DOHH2 (cell line): Measurements from ENCODE around the gene AASDH.

Source experiments
- H3F3A ChIP-seq: fragments of 200-600 bp; sonication (generic), shearing (Covaris generic); 2 replicates; pipeline ENCODE4 v1.6.0; 2016; ENCODE audit warnings: antibody characterized with exemption, mild to moderate bottlenecking; ENCODE audit not compliant: control insufficient read depth, insufficient read depth
- H3K27ac ChIP-seq: fragments of 200-600 bp; sonication (generic); 2 replicates; pipeline ENCODE4 v1.5.1; 2014; ENCODE audit warnings: low read depth, mild to moderate bottlenecking, low read length, moderate library complexity
- H3K27me3 ChIP-seq: fragments of 200-600 bp; sonication (generic); 2 replicates; pipeline ENCODE4 v1.6.1; 2014; ENCODE audit warnings: mild to moderate bottlenecking, low read length, mixed read lengths; ENCODE audit not compliant: control insufficient read depth
- H3K36me3 ChIP-seq: fragments of 200-600 bp; sonication (generic); 2 replicates; pipeline ENCODE4 v1.6.1; 2014; ENCODE audit warnings: mild to moderate bottlenecking, low read length, moderate library complexity, mixed read lengths; ENCODE audit not compliant: control insufficient read depth
- H3K4me1 ChIP-seq: fragments of 200-600 bp; sonication (generic); 2 replicates; pipeline ENCODE4 v1.6.1; 2014; ENCODE audit warnings: mild to moderate bottlenecking, low read length, mixed read lengths; ENCODE audit not compliant: control insufficient read depth
- H3K4me2 ChIP-seq: fragments of 200-600 bp; sonication (generic); 2 replicates; pipeline ENCODE4 v1.6.0; 2014; ENCODE audit warnings: mild to moderate bottlenecking, low read length, moderate library complexity
- H3K4me3 ChIP-seq: fragments of 200-600 bp; sonication (generic); 2 replicates; pipeline ENCODE4 v1.5.1; 2014; ENCODE audit warnings: mild to moderate bottlenecking, low read length, mixed read lengths
- H3K79me2 ChIP-seq: fragments of 200-600 bp; sonication (generic); 2 replicates; pipeline ENCODE4 v1.6.1; 2014; ENCODE audit warnings: mild to moderate bottlenecking, low read length, mixed read lengths; ENCODE audit not compliant: control insufficient read depth
- H3K9me2 ChIP-seq: fragments of 200-600 bp; sonication (generic); replicated peaks from 2 replicates; pipeline ENCODE4 v1.6.1; 2014; ENCODE audit warnings: mild to moderate bottlenecking, low read length, mixed read lengths; ENCODE audit not compliant: control insufficient read depth
- H3K9me3 ChIP-seq: fragments of 200-600 bp; sonication (generic); 2 replicates; pipeline ENCODE4 v1.6.1; 2014; ENCODE audit warnings: antibody characterized with exemption, low read length, mixed read lengths; ENCODE audit not compliant: control insufficient read depth, insufficient read depth
- H4K20me1 ChIP-seq: fragments of 200-600 bp; sonication (generic); 2 replicates; pipeline ENCODE4 v1.6.0; 2014; ENCODE audit warnings: low read depth, mild to moderate bottlenecking, antibody characterized with exemption, low read length, moderate library complexity; ENCODE audit not compliant: control insufficient read depth, insufficient read depth
- CTCF ChIP-seq: fragments of 200-600 bp; sonication (generic); IDR thresholded peaks from one replicate; pipeline ENCODE4 v1.5.1; 2014; ENCODE audit warnings: antibody characterized with exemption, mild to moderate bottlenecking, low read depth, low read length; ENCODE audit not compliant: poor library complexity, severe bottlenecking
- EZH2phosphoT487 ChIP-seq: fragments of 200-600 bp; sonication (generic); IDR thresholded peaks from 2 replicates; pipeline ENCODE4 v1.6.1; 2017; ENCODE audit warnings: borderline replicate concordance, mild to moderate bottlenecking, antibody characterized with exemption, low read length, moderate library complexity, mixed read lengths

Gene AASDH

GRCh38 chr4:56425518-56425917 is 38.2 kb upstream of the AASDH start:
- H3K79me2 ChIP-seq: peaks cover 100% of the 10 kb centered on the region
- H3K9me2 ChIP-seq: no peaks in the 10 kb centered on the region
- no peaks in the 10 kb centered on the region for H3K27me3 ChIP-seq
- peaks cover 36% of the 10 kb centered on the region for H4K20me1 ChIP-seq
- H3K9me3 ChIP-seq: no peaks in the 10 kb centered on the region
- H3K27ac ChIP-seq: peak overlapping the region; percentile 43
- H3K4me2 ChIP-seq: peak overlapping the region; percentile 46
- TF ChIP-seq EZH2phosphoT487 (no peak), CTCF (no peak)
- peaks cover 15% of the 10 kb centered on the region for H3F3A ChIP-seq
- peaks cover 93% of the 10 kb centered on the region for H3K4me1 ChIP-seq
- H3K36me3 ChIP-seq: peaks cover 51% of the 10 kb centered on the region
- H3K4me3 ChIP-seq: peak overlapping the region; percentile 8

GRCh38 chr4:56424697-56425514 is 37.6 kb upstream of the AASDH start:
- Histone ChIP-seq H4K20me1 (peaks cover 32% of the 10 kb centered on the region), H3K4me3 (no peak overlapping the region)

GRCh38 chr4:56424176-56424575 is 36.9 kb upstream of the AASDH start:
- H3F3A ChIP-seq: peaks cover 15% of the 10 kb centered on the region
- H3K79me2 ChIP-seq: peaks cover 100% of the 10 kb centered on the region
- H3K4me3 ChIP-seq: no peak overlapping the region
- H4K20me1 ChIP-seq: peaks cover 33% of the 10 kb centered on the region
- H3K27me3 ChIP-seq: no peaks in the 10 kb centered on the region
- no peaks in the 10 kb centered on the region for H3K9me3 ChIP-seq
- TF ChIP-seq CTCF (no peak), EZH2phosphoT487 (no peak)
- H3K4me2 ChIP-seq: no peak overlapping the region
- H3K4me1 ChIP-seq: peaks cover 88% of the 10 kb centered on the region
- peaks cover 54% of the 10 kb centered on the region for H3K36me3 ChIP-seq
- no peak overlapping the region for H3K27ac ChIP-seq
- H3K9me2 ChIP-seq: no peaks in the 10 kb centered on the region

More at GRCh38 chr4:56424697-56425514, 37.6 kb upstream of the AASDH start:
- peaks cover 15% of the 10 kb centered on the region for H3F3A ChIP-seq
- TF ChIP-seq EZH2phosphoT487: no peak
- peak; percentile 74 for TF ChIP-seq CTCF
- H3K27me3 ChIP-seq: no peaks in the 10 kb centered on the region
- H3K4me2 ChIP-seq: peak overlapping the region; percentile 46; the same call in 1 of the 2 replicates
- H3K4me1 ChIP-seq: peaks cover 93% of the 10 kb centered on the region
- H3K36me3 ChIP-seq: peaks cover 49% of the 10 kb centered on the region
- H3K9me3 ChIP-seq: no peaks in the 10 kb centered on the region
- peaks cover 100% of the 10 kb centered on the region for H3K79me2 ChIP-seq
- peak overlapping the region; percentile 43 for H3K27ac ChIP-seq
- no peaks in the 10 kb centered on the region for H3K9me2 ChIP-seq
